Neuron (in vitro differentiated cells): ENCODE measurements around the gene GPC6.
"Not testable (repeated sequence)": the region's sequence is repeated elsewhere in the genome, so short reads cannot be mapped to it uniquely, and the experiment has no call there.

Source experiments
- H2AFZ ChIP-seq: one replicate; pipeline ENCODE4 v1.6.1; 2013; ENCODE audit warnings: low read depth, mild to moderate bottlenecking, inconsistent platforms, low read length, moderate library complexity
- H3K27me3 ChIP-seq: one replicate; pipeline ENCODE4 v1.6.1; 2013; ENCODE audit warnings: low read length; ENCODE audit not compliant: insufficient read depth
- H3K36me3 ChIP-seq: one replicate; pipeline ENCODE4 v1.6.1; 2013; ENCODE audit warnings: low read length; ENCODE audit not compliant: insufficient read depth
- H3K4me1 ChIP-seq: one replicate; pipeline ENCODE4 v1.6.1; 2013; ENCODE audit warnings: low read length; ENCODE audit not compliant: insufficient read depth
- H3K4me3 ChIP-seq: 2 replicates; pipeline ENCODE4 v1.5.1; 2013; ENCODE audit warnings: mild to moderate bottlenecking, low read length, moderate library complexity
- H3K9me3 ChIP-seq: one replicate; pipeline ENCODE4 v1.6.1; 2013; ENCODE audit warnings: low read length

The GPC6 gene

GRCh38 chr13:93420887-93421286, 194.3 kb downstream of the GPC6 start:
- Histone ChIP-seq H2AFZ (no peak overlapping the region), H3K4me1 (no peaks in the 10 kb centered on the region), H3K27me3 (no peaks in the 10 kb centered on the region), H3K36me3 (no peaks in the 10 kb centered on the region), H3K9me3 (no peaks in the 10 kb centered on the region), H3K4me3 (no peak overlapping the region)

- Histone ChIP-seq H3K4me1 (no peaks in the 10 kb centered on the region), H3K27me3 (no peaks in the 10 kb centered on the region), H2AFZ (no peak overlapping the region), H3K4me3 (no peak overlapping the region), H3K36me3 (no peaks in the 10 kb centered on the region), H3K9me3 (no peaks in the 10 kb centered on the region)
Observed at GRCh38 chr13:93422980-93423543, 196.5 kb downstream of the GPC6 start.

GRCh38 chr13:93425411-93425810, 198.8 kb downstream of the GPC6 start:
- Histone ChIP-seq H2AFZ (no peak overlapping the region), H3K27me3 (no peaks in the 10 kb centered on the region), H3K4me1 (no peaks in the 10 kb centered on the region), H3K36me3 (no peaks in the 10 kb centered on the region), H3K4me3 (no peak overlapping the region), H3K9me3 (no peaks in the 10 kb centered on the region)

GRCh38 chr13:93430381-93430780, 203.8 kb downstream of the GPC6 start:
- Histone ChIP-seq H3K4me3 (no peak overlapping the region), H3K9me3 (no peaks in the 10 kb centered on the region), H3K27me3 (no peaks in the 10 kb centered on the region), H3K36me3 (no peaks in the 10 kb centered on the region), H2AFZ (no peak overlapping the region), H3K4me1 (no peaks in the 10 kb centered on the region)

GRCh38 chr13:93435651-93436050, 209.0 kb downstream of the GPC6 start:
- no peaks in the 10 kb centered on the region for H3K36me3 ChIP-seq
- H3K4me3 ChIP-seq: no peak overlapping the region
- H3K4me1 ChIP-seq: no peaks in the 10 kb centered on the region
- no peaks in the 10 kb centered on the region for H3K27me3 ChIP-seq
- H2AFZ ChIP-seq: no peak overlapping the region
- H3K9me3 ChIP-seq: no peaks in the 10 kb centered on the region

- Histone ChIP-seq H3K36me3 (no peaks in the 10 kb centered on the region), H3K4me1 (no peaks in the 10 kb centered on the region)
Observed at GRCh38 chr13:93437081-93437480, 210.5 kb downstream of the GPC6 start.

GRCh38 chr13:93446238-93446637, 219.6 kb downstream of the GPC6 start:
- H2AFZ ChIP-seq: no peak overlapping the region
- H3K4me1 ChIP-seq: no peaks in the 10 kb centered on the region
- H3K27me3 ChIP-seq: no peaks in the 10 kb centered on the region
- no peaks in the 10 kb centered on the region for H3K36me3 ChIP-seq
- H3K4me3 ChIP-seq: no peak overlapping the region
- H3K9me3 ChIP-seq: no peaks in the 10 kb centered on the region

More at GRCh38 chr13:93437081-93437480, 210.5 kb downstream of the GPC6 start:
- Histone ChIP-seq H2AFZ (no peak overlapping the region), H3K9me3 (no peaks in the 10 kb centered on the region), H3K4me3 (no peak overlapping the region), H3K27me3 (no peaks in the 10 kb centered on the region)

GRCh38 chr13:93450191-93450621, 223.6 kb downstream of the GPC6 start:
- H3K4me3 ChIP-seq: no peak overlapping the region
- H2AFZ ChIP-seq: no peak overlapping the region
- H3K9me3 ChIP-seq: no peaks in the 10 kb centered on the region
- no peaks in the 10 kb centered on the region for H3K27me3 ChIP-seq
- H3K36me3 ChIP-seq: no peaks in the 10 kb centered on the region
- no peaks in the 10 kb centered on the region for H3K4me1 ChIP-seq

GRCh38 chr13:93450761-93451160, 224.2 kb downstream of the GPC6 start:
- Histone ChIP-seq H3K4me1 (no peaks in the 10 kb centered on the region), H3K27me3 (no peaks in the 10 kb centered on the region), H3K9me3 (no peaks in the 10 kb centered on the region), H2AFZ (no peak overlapping the region), H3K4me3 (no peak overlapping the region), H3K36me3 (no peaks in the 10 kb centered on the region)

- H2AFZ ChIP-seq, H3K4me3 ChIP-seq, H3K27me3 ChIP-seq, H3K9me3 ChIP-seq, H3K4me1 ChIP-seq, H3K36me3 ChIP-seq: not testable (repeated sequence)
Observed at GRCh38 chr13:93454676-93455235, 228.1 kb downstream of the GPC6 start.

GRCh38 chr13:93455861-93456260, 229.3 kb downstream of the GPC6 start:
- no peaks in the 10 kb centered on the region for H3K4me1 ChIP-seq
- H2AFZ ChIP-seq: no peak overlapping the region
- H3K36me3 ChIP-seq: no peaks in the 10 kb centered on the region
- no peak overlapping the region for H3K4me3 ChIP-seq
- H3K27me3 ChIP-seq: no peaks in the 10 kb centered on the region
- H3K9me3 ChIP-seq: no peaks in the 10 kb centered on the region

GRCh38 chr13:93460005-93460404, 233.4 kb downstream of the GPC6 start:
- no peak overlapping the region for H3K4me3 ChIP-seq
- H3K4me1 ChIP-seq: no peaks in the 10 kb centered on the region
- no peaks in the 10 kb centered on the region for H3K9me3 ChIP-seq
- no peaks in the 10 kb centered on the region for H3K27me3 ChIP-seq
- H3K36me3 ChIP-seq: no peaks in the 10 kb centered on the region
- no peak overlapping the region for H2AFZ ChIP-seq

GRCh38 chr13:93462151-93462550, 235.5 kb downstream of the GPC6 start:
- Histone ChIP-seq H2AFZ (no peak overlapping the region), H3K27me3 (no peaks in the 10 kb centered on the region), H3K9me3 (no peaks in the 10 kb centered on the region), H3K4me1 (no peaks in the 10 kb centered on the region), H3K36me3 (no peaks in the 10 kb centered on the region), H3K4me3 (no peak overlapping the region)

GRCh38 chr13:93466502-93467036, 240.0 kb downstream of the GPC6 start:
- no peaks in the 10 kb centered on the region for H3K4me1 ChIP-seq
- no peaks in the 10 kb centered on the region for H3K9me3 ChIP-seq
- H3K36me3 ChIP-seq: no peaks in the 10 kb centered on the region
- H2AFZ ChIP-seq: no peak overlapping the region
- no peaks in the 10 kb centered on the region for H3K27me3 ChIP-seq
- no peak overlapping the region for H3K4me3 ChIP-seq
